Memory B cell (primary cell): Measurements from ENCODE around the gene GPC6.

Experiments
- ATAC-seq: fragments of 150-1000 bp; cut with Tn5 transposase; 2 replicates; pipeline ENCODE4 v1.10.0; 2021; ENCODE audit warnings: low read depth, mild to moderate bottlenecking, moderate library complexity
- DNase-seq, 2 donors: peaks; one replicate each; pipeline ENCODE4 v3.0.0; 2022; ENCODE audit warnings: low spot score in 2 of 2
- H3K27ac Mint-ChIP-seq: one replicate; pipeline ENCODE4 v1.8.0; 2022; ENCODE audit warnings: mild to moderate bottlenecking, moderate library complexity, mixed read lengths
- H3K27me3 Mint-ChIP-seq: one replicate; pipeline ENCODE4 v1.8.0; 2022; ENCODE audit warnings: mixed read lengths
- H3K36me3 Mint-ChIP-seq: one replicate; pipeline ENCODE4 v1.8.0; 2022; ENCODE audit warnings: mild to moderate bottlenecking, mixed read lengths
- H3K4me1 Mint-ChIP-seq: one replicate; pipeline ENCODE4 v1.8.0; 2022; ENCODE audit warnings: mixed read lengths
- H3K4me3 Mint-ChIP-seq: one replicate; pipeline ENCODE4 v1.8.0; 2022; ENCODE audit warnings: mild to moderate bottlenecking, moderate library complexity, mixed read lengths
- H3K9me3 Mint-ChIP-seq: one replicate; pipeline ENCODE4 v1.8.0; 2022; ENCODE audit warnings: mixed read lengths

The GPC6 gene

DNA sequence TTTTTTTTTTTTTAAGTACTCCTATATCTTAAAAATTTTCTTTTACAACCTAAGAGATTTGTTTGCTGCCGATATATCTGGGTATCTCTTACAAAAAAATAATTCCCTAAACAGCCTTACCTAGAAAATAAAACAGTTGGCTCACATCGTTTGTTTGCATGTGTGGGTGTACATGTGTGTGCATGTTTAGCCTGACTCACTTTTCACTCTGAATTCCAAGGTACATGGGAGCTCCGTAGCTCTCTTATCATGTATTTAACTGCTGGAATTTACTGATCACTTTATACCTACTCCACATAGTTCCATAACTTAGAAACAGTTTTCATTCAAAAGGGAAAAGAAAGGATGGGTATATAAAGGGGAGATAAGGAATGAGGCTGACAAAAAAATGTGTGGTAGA lies 616.5 kb downstream of the GPC6 start:
- Mint-ChIP-seq H3K9me3 (peaks cover 5% of the 10 kb centered on the region), H3K36me3 (no peaks in the 10 kb centered on the region), H3K4me1 (no peaks in the 10 kb centered on the region), H3K4me3 (no peak overlapping the region), H3K27me3 (no peaks in the 10 kb centered on the region), H3K27ac (no peak overlapping the region)
- ATAC-seq (no peak), DNase-seq (no peak)

DNA sequence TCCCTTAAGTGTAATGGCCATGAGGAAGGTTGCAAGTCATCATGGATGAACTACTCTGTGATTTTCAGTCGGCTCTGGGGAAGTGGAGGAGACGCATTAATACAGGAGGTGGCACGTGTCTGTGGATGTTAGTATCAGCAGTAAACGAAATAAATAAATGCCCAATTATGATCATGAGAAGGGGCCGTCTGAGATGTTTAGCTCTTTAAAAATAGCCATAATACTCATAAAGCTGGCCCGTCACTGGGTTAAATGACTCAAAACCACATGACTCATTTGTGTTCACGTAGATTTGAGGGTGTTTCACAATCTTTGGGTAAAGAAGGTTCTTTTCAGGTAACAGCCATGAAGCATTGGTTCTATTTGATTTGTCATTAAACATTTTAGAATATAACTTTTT lies 620.6 kb downstream of the GPC6 start:
- H3K27ac Mint-ChIP-seq, result no peak overlapping the region
- H3K9me3 Mint-ChIP-seq, result peaks cover 9% of the 10 kb centered on the region
- no peaks in the 10 kb centered on the region for H3K36me3 Mint-ChIP-seq
- no peaks in the 10 kb centered on the region for H3K27me3 Mint-ChIP-seq
- H3K4me3 Mint-ChIP-seq, result no peak overlapping the region
- DNase-seq, result no peak
- no peak for ATAC-seq
- peaks cover 3% of the 10 kb centered on the region for H3K4me1 Mint-ChIP-seq

DNA sequence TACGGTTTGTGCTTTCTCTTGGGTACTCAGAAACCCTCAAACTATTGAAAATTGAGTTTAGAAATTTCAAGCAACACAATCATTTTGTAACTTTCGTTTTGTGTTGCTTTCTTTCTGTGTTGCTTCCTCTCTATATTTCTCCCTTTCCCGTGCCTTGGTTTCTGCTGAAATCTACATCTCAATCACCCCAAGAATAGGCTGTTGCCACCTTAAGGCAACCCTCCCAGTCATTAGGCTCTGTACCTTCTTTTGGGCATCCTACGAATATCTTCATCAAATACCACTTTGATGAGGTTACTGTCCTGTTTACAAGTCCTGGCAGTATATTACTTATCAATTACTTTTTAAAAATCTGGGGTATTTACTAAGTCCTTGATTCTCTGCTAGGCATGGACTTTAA lies 621.6 kb downstream of the GPC6 start:
- H3K4me1 Mint-ChIP-seq, result peaks cover 3% of the 10 kb centered on the region
- H3K36me3 Mint-ChIP-seq, result no peaks in the 10 kb centered on the region
- ATAC-seq, result no peak
- H3K4me3 Mint-ChIP-seq, result no peak overlapping the region
- DNase-seq, result no peak
- H3K27ac Mint-ChIP-seq, result no peak overlapping the region
- no peaks in the 10 kb centered on the region for H3K27me3 Mint-ChIP-seq
- peaks cover 9% of the 10 kb centered on the region for H3K9me3 Mint-ChIP-seq

DNA sequence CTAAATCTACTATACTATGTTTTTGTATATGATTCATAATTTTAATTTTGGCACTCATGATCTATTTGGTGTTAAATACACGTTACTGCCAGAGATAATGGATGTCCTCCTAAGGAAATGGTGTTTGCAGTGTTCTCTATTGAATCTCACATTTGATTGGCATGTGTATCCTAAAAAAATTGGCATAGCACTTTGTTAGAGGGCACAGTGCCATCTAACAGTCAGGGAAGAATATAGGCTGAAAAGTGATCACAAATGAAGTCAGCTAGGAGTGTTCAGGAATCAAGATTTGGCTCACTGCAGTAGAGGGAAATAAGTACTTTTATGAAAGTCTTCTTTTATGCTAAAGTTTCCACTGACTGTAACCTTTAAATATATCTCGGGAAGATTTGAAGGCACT lies 624.6 kb downstream of the GPC6 start:
- no peak overlapping the region for H3K4me3 Mint-ChIP-seq
- H3K36me3 Mint-ChIP-seq, result no peaks in the 10 kb centered on the region
- ATAC-seq (no peak), DNase-seq (no peak)
- peaks cover 9% of the 10 kb centered on the region for H3K9me3 Mint-ChIP-seq
- H3K4me1 Mint-ChIP-seq, result peaks cover 3% of the 10 kb centered on the region
- H3K27ac Mint-ChIP-seq, result no peak overlapping the region
- no peaks in the 10 kb centered on the region for H3K27me3 Mint-ChIP-seq

DNA sequence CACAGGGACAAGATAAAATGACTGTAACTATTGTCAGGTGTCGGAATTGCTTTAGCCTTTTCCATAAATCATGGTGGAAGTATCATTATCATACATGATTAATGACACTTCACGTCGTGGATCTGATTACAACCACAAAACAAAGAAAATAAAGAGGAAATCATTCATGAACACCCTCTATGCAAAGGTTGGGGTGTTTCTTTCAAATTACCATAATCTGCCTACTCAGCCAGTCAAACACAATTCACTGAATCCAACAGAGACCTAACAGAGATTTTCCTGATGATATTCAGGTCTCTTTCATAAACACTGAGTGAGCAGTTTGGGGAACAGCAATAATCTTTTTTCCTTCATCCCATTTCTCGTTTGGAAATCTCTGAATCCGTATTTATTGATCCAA lies 627.3 kb downstream of the GPC6 start:
- no peak overlapping the region for H3K4me3 Mint-ChIP-seq
- H3K27me3 Mint-ChIP-seq, result no peaks in the 10 kb centered on the region
- DNase-seq (no peak), ATAC-seq (no peak)
- no peak overlapping the region for H3K27ac Mint-ChIP-seq
- no peaks in the 10 kb centered on the region for H3K36me3 Mint-ChIP-seq
- H3K4me1 Mint-ChIP-seq, result no peaks in the 10 kb centered on the region
- peaks cover 6% of the 10 kb centered on the region for H3K9me3 Mint-ChIP-seq

DNA sequence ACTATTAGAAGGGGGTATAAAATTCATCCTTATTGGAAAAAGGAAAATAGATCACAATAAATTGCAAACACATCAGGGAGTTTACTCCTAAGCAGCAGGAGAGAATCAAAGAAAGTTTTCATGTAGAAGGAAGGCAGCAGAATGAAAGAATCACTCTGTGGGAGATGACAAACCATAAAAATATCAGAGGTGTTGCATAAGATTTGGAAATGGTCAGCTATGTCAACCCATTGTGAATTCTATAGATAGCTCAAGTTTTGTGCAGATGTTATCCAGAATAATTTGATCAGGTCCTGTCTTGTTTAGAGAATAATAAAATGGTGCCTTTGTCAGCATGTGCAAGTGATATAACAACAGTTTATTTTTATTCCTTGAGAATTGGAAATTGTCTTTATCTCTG lies 630.5 kb downstream of the GPC6 start:
- H3K9me3 Mint-ChIP-seq, result peaks cover 6% of the 10 kb centered on the region
- no peak overlapping the region for H3K27ac Mint-ChIP-seq
- H3K36me3 Mint-ChIP-seq, result no peaks in the 10 kb centered on the region
- ATAC-seq, result no peak
- H3K27me3 Mint-ChIP-seq, result no peaks in the 10 kb centered on the region
- DNase-seq, result no peak
- H3K4me3 Mint-ChIP-seq, result no peak overlapping the region
- H3K4me1 Mint-ChIP-seq, result no peaks in the 10 kb centered on the region

DNA sequence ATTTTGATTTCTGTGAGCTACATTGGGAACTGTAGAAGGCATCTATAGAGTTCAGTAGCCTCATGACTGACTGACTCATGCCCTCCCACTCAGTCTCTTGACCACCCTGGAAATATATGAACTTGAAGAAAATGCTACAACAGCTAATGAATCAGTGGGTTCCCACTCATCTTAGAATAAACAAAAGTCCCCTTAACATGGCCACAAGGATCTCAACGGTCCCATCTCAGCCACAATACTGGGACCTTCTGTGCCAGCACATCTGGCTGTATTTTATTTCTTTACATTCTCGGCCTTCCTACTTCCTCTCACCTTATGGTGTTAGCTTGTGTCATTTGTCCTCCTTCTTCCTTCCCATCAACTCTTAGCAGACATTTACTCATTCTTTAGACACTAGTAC lies 633.1 kb downstream of the GPC6 start:
- Mint-ChIP-seq H3K4me3 (no peak overlapping the region), H3K27ac (no peak overlapping the region), H3K27me3 (no peaks in the 10 kb centered on the region), H3K36me3 (no peaks in the 10 kb centered on the region), H3K9me3 (peaks cover 6% of the 10 kb centered on the region), H3K4me1 (no peaks in the 10 kb centered on the region)
- DNase-seq (no peak), ATAC-seq (no peak)

DNA sequence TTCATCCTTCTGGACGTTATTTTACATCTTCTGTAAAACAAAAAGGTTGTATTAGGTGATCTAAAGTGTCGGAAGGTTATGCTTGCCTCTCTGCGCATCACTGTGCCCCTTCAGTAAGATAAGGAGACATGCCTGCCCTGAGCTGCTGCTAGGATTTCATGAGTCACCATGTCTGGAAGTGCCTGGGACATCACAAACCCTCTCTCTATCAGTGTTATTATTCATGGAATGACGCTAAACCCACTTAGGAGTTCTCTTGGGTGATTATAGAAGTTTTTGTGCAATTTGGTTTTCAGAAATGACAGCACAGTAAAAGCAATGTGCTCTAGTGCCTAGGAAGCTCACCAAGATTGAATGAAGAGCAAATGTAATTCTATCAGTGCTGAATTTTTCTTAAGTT lies 635.2 kb downstream of the GPC6 start:
- Mint-ChIP-seq H3K36me3 (no peaks in the 10 kb centered on the region), H3K4me1 (no peaks in the 10 kb centered on the region), H3K9me3 (peaks cover 6% of the 10 kb centered on the region), H3K27me3 (no peaks in the 10 kb centered on the region), H3K27ac (no peak overlapping the region), H3K4me3 (no peak overlapping the region)
- DNase-seq (no peak), ATAC-seq (no peak)

DNA sequence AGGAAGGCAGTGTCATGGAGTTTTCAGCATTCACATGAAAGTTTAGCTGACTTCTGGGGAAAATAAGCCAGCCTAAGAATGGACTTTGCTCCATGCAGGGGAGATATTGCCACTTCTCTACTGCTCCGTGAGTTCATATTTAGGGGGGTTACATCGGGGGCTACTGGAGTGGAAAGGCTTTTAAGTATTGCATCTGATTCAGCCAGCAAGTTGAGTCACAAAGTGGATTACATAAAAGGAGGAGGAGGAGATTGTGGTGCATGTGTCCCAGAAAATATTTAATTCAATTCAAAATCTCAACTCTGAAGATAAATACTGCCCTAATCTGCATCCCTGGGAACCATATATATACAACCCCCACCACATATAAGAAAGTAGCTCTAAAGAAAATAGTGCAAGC lies 635.7 kb downstream of the GPC6 start:
- no peaks in the 10 kb centered on the region for H3K4me1 Mint-ChIP-seq
- H3K27ac Mint-ChIP-seq, result no peak overlapping the region
- ATAC-seq (no peak), DNase-seq (no peak)
- no peaks in the 10 kb centered on the region for H3K36me3 Mint-ChIP-seq
- no peaks in the 10 kb centered on the region for H3K27me3 Mint-ChIP-seq
- H3K4me3 Mint-ChIP-seq, result no peak overlapping the region
- H3K9me3 Mint-ChIP-seq, result peaks cover 6% of the 10 kb centered on the region

DNA sequence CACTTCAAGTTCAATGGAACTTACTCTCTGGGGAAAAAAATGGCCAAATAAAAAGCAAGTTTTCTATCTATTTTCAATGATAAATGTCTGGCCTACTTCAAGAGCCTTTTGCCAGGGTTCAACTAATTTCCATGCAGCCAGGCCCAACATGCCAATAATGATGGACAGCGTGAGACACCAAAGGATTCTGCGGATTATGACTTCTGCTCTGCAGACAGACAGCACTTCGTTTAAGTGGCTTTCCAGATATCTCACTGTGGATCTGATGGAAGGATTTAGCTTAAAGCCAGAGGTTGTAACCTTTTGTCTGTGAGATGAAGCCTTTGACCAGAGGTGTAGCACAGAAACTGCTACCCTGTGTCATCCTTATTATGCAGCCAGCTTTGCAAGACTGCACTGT lies 638.6 kb downstream of the GPC6 start:
- Mint-ChIP-seq H3K9me3 (no peaks in the 10 kb centered on the region), H3K4me1 (no peaks in the 10 kb centered on the region), H3K27me3 (no peaks in the 10 kb centered on the region), H3K36me3 (no peaks in the 10 kb centered on the region), H3K4me3 (no peak overlapping the region), H3K27ac (no peak overlapping the region)
- no peak for DNase-seq
- no peak for ATAC-seq

DNA sequence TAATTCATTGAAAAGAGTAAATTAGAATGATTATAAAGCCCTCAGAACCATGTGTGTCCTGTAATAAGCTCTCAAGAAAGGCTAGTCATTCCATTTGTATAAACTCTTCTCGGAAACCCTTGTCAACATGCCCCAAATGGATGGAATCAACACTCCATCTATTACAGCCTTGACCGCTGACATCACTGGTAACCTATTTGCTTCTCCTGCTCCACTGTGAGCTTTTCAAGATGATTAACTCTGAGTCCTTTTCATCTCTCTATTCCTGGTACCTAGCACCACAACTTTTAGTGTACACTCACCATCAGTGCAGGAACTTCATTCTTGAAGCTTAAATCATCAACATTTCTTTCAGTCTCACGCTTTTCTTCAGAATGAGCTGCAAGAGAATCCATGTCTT lies 640.9 kb downstream of the GPC6 start:
- no peaks in the 10 kb centered on the region for H3K9me3 Mint-ChIP-seq
- DNase-seq (no peak), ATAC-seq (no peak)
- H3K4me3 Mint-ChIP-seq, result no peak overlapping the region
- H3K4me1 Mint-ChIP-seq, result no peaks in the 10 kb centered on the region
- H3K27me3 Mint-ChIP-seq, result no peaks in the 10 kb centered on the region
- no peak overlapping the region for H3K27ac Mint-ChIP-seq
- H3K36me3 Mint-ChIP-seq, result no peaks in the 10 kb centered on the region

DNA sequence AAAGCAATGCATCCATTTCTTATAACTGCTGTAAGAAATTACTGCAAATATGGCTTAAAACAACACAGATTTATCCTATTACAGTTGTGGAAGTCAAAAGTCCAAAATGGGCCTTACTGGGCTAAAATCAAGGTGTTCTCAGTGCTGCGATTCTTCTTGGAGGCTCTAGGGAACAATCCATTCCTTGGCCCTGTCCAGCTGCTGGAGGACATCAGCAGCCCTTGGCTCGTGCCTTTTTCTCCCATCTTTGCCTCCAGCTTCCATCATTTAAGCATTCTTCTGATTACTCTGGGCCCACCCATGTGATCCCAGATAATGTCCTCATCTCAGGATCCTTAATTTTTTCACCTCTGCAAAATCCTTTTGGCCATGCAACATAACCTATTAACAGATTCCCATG lies 645.8 kb downstream of the GPC6 start:
- peaks cover 2% of the 10 kb centered on the region for H3K9me3 Mint-ChIP-seq
- H3K4me1 Mint-ChIP-seq, result no peaks in the 10 kb centered on the region
- H3K36me3 Mint-ChIP-seq, result no peaks in the 10 kb centered on the region
- no peak overlapping the region for H3K4me3 Mint-ChIP-seq
- ATAC-seq, result no peak
- H3K27me3 Mint-ChIP-seq, result no peaks in the 10 kb centered on the region
- H3K27ac Mint-ChIP-seq, result no peak overlapping the region
- no peak for DNase-seq

DNA sequence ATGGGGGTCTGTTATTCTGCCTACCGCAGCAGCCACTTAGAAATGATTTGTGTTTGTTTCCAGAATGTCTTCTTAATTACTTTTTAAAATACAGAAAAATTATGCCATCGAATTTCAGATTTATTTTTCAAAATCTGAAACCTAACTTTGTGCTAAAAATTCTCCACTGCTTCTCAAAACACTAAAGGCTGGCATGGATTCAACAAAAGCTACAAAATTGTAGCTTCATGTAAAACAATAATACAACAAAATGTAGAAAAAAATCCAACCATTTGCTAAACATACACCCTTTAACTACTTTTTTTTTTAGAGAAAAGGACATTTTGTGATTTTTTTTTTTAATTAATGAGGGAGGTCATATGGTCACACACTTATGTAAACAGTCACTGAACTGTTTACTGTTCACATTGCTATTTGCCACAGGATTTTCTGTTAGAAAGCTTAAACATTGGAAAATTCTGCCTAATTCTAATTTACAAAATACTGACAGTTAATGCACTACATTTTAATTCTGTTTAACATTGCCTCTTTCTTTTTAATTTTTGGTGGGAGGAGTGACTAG lies 646.3 kb downstream of the GPC6 start:
- Mint-ChIP-seq H3K27me3 (no peaks in the 10 kb centered on the region), H3K9me3 (peaks cover 6% of the 10 kb centered on the region), H3K4me3 (no peak overlapping the region), H3K4me1 (no peaks in the 10 kb centered on the region), H3K27ac (no peak overlapping the region), H3K36me3 (no peaks in the 10 kb centered on the region)
- ATAC-seq, result no peak
- DNase-seq, result no peak

DNA sequence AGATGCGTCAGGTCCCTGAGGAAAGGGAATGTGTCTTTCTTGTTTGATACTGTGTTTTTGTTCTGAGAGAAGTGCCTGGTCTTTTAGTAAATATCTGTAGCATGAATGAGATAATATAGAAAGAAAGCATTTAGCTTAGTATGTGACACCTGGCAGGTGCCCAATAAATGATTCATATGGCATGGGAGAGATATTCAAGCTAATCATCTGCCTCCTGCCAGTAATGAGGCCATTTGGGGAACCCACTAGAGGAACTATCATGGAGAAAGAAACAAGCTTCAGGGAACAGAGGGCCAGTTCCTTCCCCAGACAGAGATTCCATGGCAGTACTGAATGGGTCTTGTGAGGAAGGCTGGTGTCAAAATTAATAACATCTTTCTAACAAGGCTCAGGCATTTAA lies 648.9 kb downstream of the GPC6 start:
- Mint-ChIP-seq H3K36me3 (no peaks in the 10 kb centered on the region), H3K27me3 (no peaks in the 10 kb centered on the region), H3K4me1 (no peaks in the 10 kb centered on the region), H3K27ac (no peak overlapping the region), H3K4me3 (no peak overlapping the region), H3K9me3 (peaks cover 10% of the 10 kb centered on the region)
- ATAC-seq (no peak), DNase-seq (no peak)

DNA sequence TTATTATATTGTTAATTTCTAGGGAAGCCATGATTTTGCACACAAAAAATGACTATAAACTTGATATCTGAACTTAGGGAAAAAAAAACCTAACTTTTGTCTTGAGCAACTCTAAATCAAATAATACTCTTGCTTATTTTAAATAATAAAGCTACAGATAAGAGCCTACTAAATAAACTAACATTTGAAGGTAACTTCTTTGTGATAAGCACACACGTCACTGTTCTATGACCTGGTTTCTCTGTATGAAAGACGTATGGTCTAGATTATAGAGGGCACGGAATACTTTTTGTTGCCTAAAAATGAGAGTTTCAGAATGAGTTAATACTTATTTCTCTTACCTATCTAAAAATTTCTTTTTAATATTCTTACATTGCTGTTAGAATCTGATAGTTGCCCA lies 649.6 kb downstream of the GPC6 start:
- Mint-ChIP-seq H3K36me3 (no peaks in the 10 kb centered on the region), H3K9me3 (peaks cover 10% of the 10 kb centered on the region), H3K4me1 (no peaks in the 10 kb centered on the region), H3K27ac (no peak overlapping the region), H3K27me3 (no peaks in the 10 kb centered on the region), H3K4me3 (no peak overlapping the region)
- ATAC-seq (no peak), DNase-seq (no peak)

DNA sequence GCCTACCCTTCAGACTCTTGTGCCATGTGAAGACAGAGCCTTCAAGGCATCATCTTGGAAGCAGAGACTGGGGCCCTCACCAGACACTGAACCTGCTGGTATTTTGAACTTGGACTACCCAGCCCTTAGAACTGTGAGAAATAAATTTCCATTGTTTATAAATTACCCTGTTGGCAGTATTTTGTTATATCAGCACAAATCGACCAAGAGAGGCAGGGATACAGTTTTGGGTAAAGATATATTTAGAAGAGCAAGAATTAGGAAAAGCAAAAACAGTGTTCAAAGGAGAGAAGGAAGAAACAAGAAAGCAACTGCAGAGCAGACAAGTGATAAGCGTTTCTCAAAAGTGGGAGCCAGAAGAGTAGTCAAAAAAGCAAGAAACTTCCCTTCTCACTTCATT lies 652.1 kb downstream of the GPC6 start:
- H3K27ac Mint-ChIP-seq, result no peak overlapping the region
- no peaks in the 10 kb centered on the region for H3K4me1 Mint-ChIP-seq
- DNase-seq (no peak), ATAC-seq (no peak)
- no peaks in the 10 kb centered on the region for H3K27me3 Mint-ChIP-seq
- no peak overlapping the region for H3K4me3 Mint-ChIP-seq
- H3K36me3 Mint-ChIP-seq, result no peaks in the 10 kb centered on the region
- H3K9me3 Mint-ChIP-seq, result peaks cover 10% of the 10 kb centered on the region
